GM23338 (cell line): ENCODE data around the gene IGF1R. TPM values are rescaled to one million over a fixed set of nuclear protein-coding genes. Genes with fewer than 3 reads are reported as not detected.

ENCODE experiments used
- ATAC-seq: fragments of 200-7000 bp; cut with Tn5 transposase; 3 replicates; pipeline ENCODE4 v1.9.1; 2020
- DNase-seq: peaks from one replicate; pipeline ENCODE4 v3.0.0-alpha.2; 2015; ENCODE audit warnings: low spot score
- H2AFZ ChIP-seq: fragments of 200-600 bp; sonication (generic); 2 replicates; pipeline ENCODE4 v1.8.0; 2016; ENCODE audit warnings: antibody characterized with exemption, mild to moderate bottlenecking, moderate library complexity
- H3F3A ChIP-seq: fragments of 200-600 bp; sonication (generic); replicated peaks from 2 replicates; pipeline ENCODE4 v1.8.0; 2017; ENCODE audit warnings: antibody characterized with exemption, mixed run types, low read depth
- H3K27ac ChIP-seq: fragments of 200-600 bp; sonication (generic); 2 replicates; pipeline ENCODE4 v1.6.1; 2016; ENCODE audit warnings: low read depth
- H3K27me3 ChIP-seq: fragments of 200-600 bp; sonication (generic); 2 replicates; pipeline ENCODE4 v1.8.0; 2016; ENCODE audit warnings: mild to moderate bottlenecking, mixed run types, moderate library complexity; ENCODE audit not compliant: insufficient read depth
- H3K36me3 ChIP-seq: fragments of 200-600 bp; sonication (generic); 2 replicates; pipeline ENCODE4 v1.8.0; 2016; ENCODE audit warnings: mild to moderate bottlenecking; ENCODE audit not compliant: insufficient read depth
- H3K4me1 ChIP-seq: fragments of 200-600 bp; sonication (generic); 2 replicates; pipeline ENCODE4 v1.8.0; 2016; ENCODE audit warnings: mild to moderate bottlenecking, moderate library complexity; ENCODE audit not compliant: insufficient read depth
- H3K4me2 ChIP-seq: fragments of 200-600 bp; sonication (generic); 2 replicates; pipeline ENCODE4 v1.7.1; 2017; ENCODE audit warnings: mixed run types
- H3K4me3 ChIP-seq: fragments of 200-600 bp; sonication (generic); 2 replicates; pipeline ENCODE4 v1.6.1; 2016; ENCODE audit warnings: mixed run types
- H3K79me2 ChIP-seq: fragments of 200-600 bp; sonication (generic); replicated peaks from 2 replicates; pipeline ENCODE4 v1.8.0; 2017; ENCODE audit warnings: mild to moderate bottlenecking; ENCODE audit not compliant: insufficient read depth
- H3K9me2 ChIP-seq: fragments of 200-600 bp; sonication (generic); 2 replicates; pipeline ENCODE4 v1.8.0; 2017; ENCODE audit not compliant: insufficient read depth
- H4K20me1 ChIP-seq: fragments of 200-600 bp; sonication (generic); replicated peaks from 2 replicates; pipeline ENCODE4 v1.8.0; 2017; ENCODE audit warnings: mild to moderate bottlenecking; ENCODE audit not compliant: insufficient read depth
- H3K27ac Mint-ChIP-seq: 2 replicates; pipeline ENCODE4 v1.8.0; 2020; ENCODE audit warnings: inconsistent platforms, mild to moderate bottlenecking, moderate library complexity, mixed read lengths
- H3K27me3 Mint-ChIP-seq: 3 replicates; pipeline ENCODE4 v1.8.0; 2022; ENCODE audit warnings: low read depth, mild to moderate bottlenecking, moderate library complexity, mixed read lengths, inconsistent platforms; ENCODE audit not compliant: insufficient read depth, poor library complexity
- H3K36me3 Mint-ChIP-seq: 3 replicates; pipeline ENCODE4 v1.8.0; 2021; ENCODE audit warnings: low read depth, mild to moderate bottlenecking, inconsistent platforms, moderate library complexity, mixed read lengths
- H3K4me1 Mint-ChIP-seq: 3 replicates; pipeline ENCODE4 v1.8.0; 2020; ENCODE audit warnings: mild to moderate bottlenecking, inconsistent platforms, mixed read lengths
- H3K4me3 Mint-ChIP-seq: 3 replicates; pipeline ENCODE4 v1.8.0; 2021; ENCODE audit warnings: moderate library complexity, mild to moderate bottlenecking, inconsistent platforms, mixed read lengths
- H3K9me3 Mint-ChIP-seq: 3 replicates; pipeline ENCODE4 v1.8.0; 2020; ENCODE audit warnings: moderate library complexity, mild to moderate bottlenecking, inconsistent platforms, mixed read lengths
- CTCF ChIP-seq, 2 experiments: fragments of 200-600 bp in 1 of 2; sonication (generic) in 1 of 2; conservative IDR thresholded peaks; 2 replicates each; pipeline versions ENCODE4 v1.5.1 to v1.6.1; 2016 to 2017; ENCODE audit warnings: antibody characterized with exemption in 2 of 2, low read depth in 2 of 2, mild to moderate bottlenecking in 2 of 2, moderate library complexity in 1 of 2
- EZH2 ChIP-seq: fragments of 200-600 bp; sonication (generic); IDR thresholded peaks from one replicate; pipeline ENCODE4 v1.8.0; 2017; ENCODE audit warnings: antibody characterized with exemption, mild to moderate bottlenecking, low read depth; ENCODE audit not compliant: unreplicated experiment
- NANOG ChIP-seq: IDR thresholded peaks from 2 replicates; pipeline ENCODE4 v1.6.1; 2016; ENCODE audit warnings: antibody characterized with exemption, borderline replicate concordance
- POLR2AphosphoS5 ChIP-seq: IDR thresholded peaks from 2 replicates; pipeline ENCODE4 v1.6.1; 2016; ENCODE audit warnings: antibody characterized with exemption, low read depth
- REST ChIP-seq: IDR thresholded peaks from one replicate; pipeline ENCODE4 v1.6.1; 2018; ENCODE audit warnings: antibody characterized with exemption; ENCODE audit not compliant: unreplicated experiment
- STAT1 ChIP-seq: IDR thresholded peaks from one replicate; pipeline ENCODE4 v1.6.1; 2016; ENCODE audit warnings: antibody characterized with exemption; ENCODE audit not compliant: unreplicated experiment
- ZNF114 ChIP-seq: fragments of 250-450 bp; sonication (Bioruptor Pico); IDR thresholded peaks from 2 replicates; pipeline ENCODE4 v1.5.0; 2020; ENCODE audit warnings: mild to moderate bottlenecking, moderate library complexity
- ZNF331 ChIP-seq: fragments of 250-450 bp; sonication (Bioruptor Pico); IDR thresholded peaks from 2 replicates; pipeline ENCODE4 v1.5.0; 2020; ENCODE audit warnings: low read depth, mild to moderate bottlenecking, moderate library complexity
- ZNF462 ChIP-seq: fragments of 250-450 bp; sonication (Bioruptor Pico); IDR thresholded peaks from 2 replicates; pipeline ENCODE4 v1.5.0; 2020; ENCODE audit warnings: mild to moderate bottlenecking, moderate library complexity
- polyA plus RNA-seq: library from polyadenylated mRNA; unstranded; fragments of >200 nt; fragmentation: Nextera tagmentation; extraction: Ambion mirVana; gene quantifications from 2 replicates; pipeline ENCODE4 v1.2.1, GENCODE V29; 2016
- total RNA-seq: library from RNA; depleted of rRNA; stranded (reverse); fragments of >200 nt; shearing (Covaris generic); gene quantifications from 2 replicates; pipeline ENCODE4 v1.2.3, GENCODE V29; 2014

Gene IGF1R
- total and polyA plus RNA-seq, 2 experiments from 2014 or later, result 20.4 to 92.2 TPM

GRCh38 chr15:98663045-98663444 lies 14.7 kb downstream of the IGF1R start (continued):
- TF ChIP-seq REST, result no peak
- no peak for TF ChIP-seq ZNF114
- no peak; the same call in 1 of the 2 replicates for TF ChIP-seq POLR2AphosphoS5

GRCh38 chr15:98663606-98664005 lies 15.3 kb downstream of the IGF1R start:
- no peak overlapping the region for H3K4me3 ChIP-seq
- H3K36me3 Mint-ChIP-seq, result peaks cover 3% of the 10 kb centered on the region; the same call in 1 of the 3 replicates
- no peaks in the 10 kb centered on the region for H3K36me3 ChIP-seq
- H3K27me3 Mint-ChIP-seq, result peaks cover 12% of the 10 kb centered on the region
- H3K27ac ChIP-seq, result peak overlapping the region; percentile 80
- no peaks in the 10 kb centered on the region for H3K9me3 Mint-ChIP-seq
- peaks cover 56% of the 10 kb centered on the region for H4K20me1 ChIP-seq
- H3F3A ChIP-seq, result no peaks in the 10 kb centered on the region
- ATAC-seq, result no peak; the same call in 2 of the 3 replicates
- H2AFZ ChIP-seq, result no peak overlapping the region
- H3K4me3 Mint-ChIP-seq, result no peak overlapping the region
- no peak for DNase-seq
- H3K4me1 Mint-ChIP-seq, result peaks cover 89% of the 10 kb centered on the region
- peaks cover 100% of the 10 kb centered on the region for H3K79me2 ChIP-seq
- H3K4me2 ChIP-seq, result 0 out of 2 replicates have a peak overlapping the region, but pooled peaks have one; percentile 34
- H3K9me2 ChIP-seq, result no peaks in the 10 kb centered on the region
- H3K27me3 ChIP-seq, result no peaks in the 10 kb centered on the region
- H3K4me1 ChIP-seq, result peaks cover 81% of the 10 kb centered on the region
- no peak overlapping the region for H3K27ac Mint-ChIP-seq
- TF ChIP-seq REST, result no peak
- TF ChIP-seq EZH2, result no peak
- TF ChIP-seq ZNF331 (CRISPR knock-in tag), result no peak
- TF ChIP-seq ZNF462 (CRISPR knock-in tag), result no peak
- no peak for TF ChIP-seq CTCF (conservative IDR thresholded peaks at IDR 0.05; ENCODE audit: low read depth in 2 of 2)
- TF ChIP-seq NANOG, result no peak
- no peak for TF ChIP-seq ZNF114
- TF ChIP-seq STAT1, result no peak
